Sigmoid colon (tissue), 7 donors: ENCODE results near the gene PJVK. TPM values are rescaled to one million over a fixed set of nuclear protein-coding genes. Genes with fewer than 3 reads are reported as not detected.

ENCODE experiments used
- DNase-seq: peaks from one replicate; pipeline ENCODE4 v3.0.0-alpha.2; 2019
- H3K27ac ChIP-seq, 4 donors: fragments of 200-600 bp; sonication (generic); one replicate each; pipeline ENCODE4 v1.5.1; 2016 to 2019; ENCODE audit warnings: mild to moderate bottlenecking in 1 of 4
- H3K27me3 ChIP-seq, 3 donors: fragments of 200-600 bp; sonication (generic); one replicate each; pipeline ENCODE4 v1.5.1; 2019; ENCODE audit warnings: mild to moderate bottlenecking in 1 of 3
- H3K36me3 ChIP-seq, 4 donors: fragments of 200-600 bp; sonication (generic); one replicate each; pipeline ENCODE4 v1.5.1; 2016 to 2019
- H3K4me1 ChIP-seq, 4 donors: fragments of 200-600 bp; sonication (generic); one replicate each; pipeline ENCODE4 v1.5.1; 2017 to 2019
- H3K4me3 ChIP-seq, 4 donors: fragments of 200-600 bp; sonication (generic); one replicate each; pipeline ENCODE4 v1.5.1; 2017 to 2019; ENCODE audit warnings: mild to moderate bottlenecking in 2 of 4, moderate library complexity in 1 of 4
- H3K9me3 ChIP-seq, 4 donors: fragments of 200-600 bp in 3 of 4; sonication (generic) in 3 of 4; one replicate each; pipeline versions ENCODE4 v1.5.1 to v1.6.1; 2013 to 2019
- CTCF ChIP-seq, 4 experiments: fragments of 450-650 bp in 3 of 4; fragments of 200-600 bp in 1 of 4; IDR thresholded peaks; one replicate each; pipeline ENCODE4 v1.5.1; 2016 to 2019; ENCODE audit warnings: antibody characterized with exemption in 4 of 4, mild to moderate bottlenecking in 3 of 4, moderate library complexity in 2 of 4
- EP300 ChIP-seq, 4 donors: sonication (generic); formaldehyde crosslinking; IDR thresholded peaks; one replicate each; pipeline ENCODE4 v1.6.1; 2017; ENCODE audit warnings: antibody characterized with exemption in 4 of 4
- POLR2A ChIP-seq, 2 donors: fragments of 450-650 bp; IDR thresholded peaks; one replicate each; pipeline ENCODE4 v1.6.1; 2016; ENCODE audit warnings: antibody characterized with exemption in 2 of 2, mild to moderate bottlenecking in 2 of 2, moderate library complexity in 2 of 2
- POLR2AphosphoS5 ChIP-seq, 4 donors: sonication (generic); formaldehyde crosslinking; IDR thresholded peaks; one replicate each; pipeline ENCODE4 v1.6.1; 2017; ENCODE audit warnings: antibody characterized with exemption in 4 of 4
- WGBS, 2 donors: extraction: QIAGEN DNeasy Blood & Tissue Kit; methylation state at CpG; one replicate each; pipeline ENCODE4 v1.1.7; 2013; 5-methylcytosine and 5-hydroxymethylcytosine counted together
- intact Hi-C: fragments of 100-400 bp; cut with DNase I; formaldehyde crosslinking; loops from one replicate; pipeline ENCODE4 v1.15.1; 2023
- polyA plus RNA-seq, 3 donors: library from polyadenylated mRNA; stranded (reverse); fragments of 200-250 nt; gene quantifications; one replicate each; pipeline ENCODE4 v1.2.3, GENCODE V29; 2013
- total RNA-seq, 4 donors: library from RNA; depleted of rRNA; stranded (reverse); fragments of >200 nt; gene quantifications; one replicate each; pipeline ENCODE4 v1.1.0, GENCODE V29; 2016
- donor health status: healthy with polysubstance abuse.
- donor health status: Bipolar disorder and iron deficiency.
- donor health status: healthy.

The PJVK gene
- total and polyA plus RNA-seq, 7 donors: 0.85 to 8.3 (median 3.0) TPM; not detected in 2

GRCh38 chr2:178479758-178480226 lies 28.6 kb downstream of the PJVK start:
- peak; percentile 63 for DNase-seq
- Histone ChIP-seq H3K9me3 (no peaks in the 10 kb centered on the region), H3K36me3 (no peaks in the 10 kb centered on the region), H3K27ac (peak overlapping the region; percentile 88 to 95 (median 92)), H3K4me3 (peak overlapping the region; percentile 72 to 97 (median 91)), H3K4me1 (peaks cover 0 to 57% (median 50%) of the 10 kb centered on the region in 4 donors), H3K27me3 (no peaks in the 10 kb centered on the region)
- no peak for TF ChIP-seq POLR2A (IDR thresholded peaks at IDR 0.05)
- TF ChIP-seq EP300 (IDR thresholded peaks at IDR 0.05): peak in 1 of 4 donors; percentile 28
- WGBS, 2 donors: 23 to 30% methylated on average over 19 of the region's 19 CpGs
- intact Hi-C loops: loop anchor here (2.0 kb wide), 1 partner anchor 43 kb away; no protein-coding TSS in a partner anchor

DNA sequence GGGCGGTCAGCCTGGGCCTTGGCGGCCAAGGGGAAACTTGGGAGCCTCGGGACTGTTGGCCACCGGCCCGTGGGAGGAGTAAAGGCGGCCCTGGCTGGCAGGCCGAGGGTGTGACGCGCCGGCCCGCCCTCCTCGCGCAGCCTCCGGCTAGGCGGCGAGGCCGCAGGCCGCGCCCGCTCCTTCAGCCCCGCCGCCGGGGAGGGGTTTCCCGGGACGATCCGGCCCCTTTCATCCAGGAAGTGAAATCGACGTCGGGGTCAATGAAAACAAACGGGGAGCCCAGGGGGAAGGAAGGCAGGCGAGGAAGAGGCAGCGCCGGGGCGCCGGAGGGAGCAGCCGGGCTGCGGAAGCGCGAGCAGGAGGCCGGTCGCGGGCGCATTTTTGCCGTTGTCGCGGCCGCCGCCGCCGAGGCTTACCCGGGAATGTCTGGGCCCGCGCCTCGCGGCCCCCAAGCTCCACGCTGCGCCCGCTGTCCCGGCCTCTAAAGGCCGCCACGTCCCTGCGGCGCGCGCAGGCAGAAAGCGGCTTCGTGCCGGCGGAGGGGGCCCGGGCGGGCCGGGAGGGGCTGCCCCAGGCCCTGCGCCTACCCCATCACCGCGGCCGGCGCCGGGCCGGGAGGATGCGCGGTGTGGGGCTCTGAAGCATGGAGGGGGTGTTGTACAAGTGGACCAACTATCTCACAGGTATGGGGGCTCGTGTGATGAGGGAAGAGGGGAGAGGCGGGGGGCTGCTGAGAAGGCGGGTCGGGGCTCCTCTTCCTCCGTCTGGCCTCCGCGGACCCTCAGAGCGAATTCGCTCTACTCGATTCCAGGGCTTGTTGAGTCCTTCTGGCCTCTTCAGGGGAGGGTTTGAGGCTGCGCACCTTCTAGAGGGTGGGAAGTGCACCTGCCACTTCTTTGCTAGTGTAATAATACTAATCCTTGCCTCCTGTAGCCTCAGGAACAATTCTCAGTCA lies 29.3 kb downstream of the PJVK start, which contains the start of gene PLEKHA3:
PLEKHA3 (plus strand) TSS at position 231 of the 955 bp plus-strand sequence; CDS start at position 644, 413 bp downstream.
- Histone ChIP-seq H3K27ac (peak within 1 kb of the TSS; percentile 88 to 95 (median 92)), H3K9me3 (no peaks in the 10 kb centered on the region), H3K4me3 (peak within 1 kb of the TSS; percentile 72 to 97 (median 91)), H3K36me3 (no peaks in the 10 kb centered on the region), H3K4me1 (peaks cover 0 to 62% (median 56%) of the 10 kb centered on the region in 4 donors), H3K27me3 (no peaks in the 10 kb centered on the region)
- intact Hi-C loops: loop anchor here (2.0 kb wide), 1 partner anchor 42 kb away; no protein-coding TSS in a partner anchor
- peak; percentile 99 for DNase-seq
- TF ChIP-seq EP300 (IDR thresholded peaks at IDR 0.05): peak in 1 of 4 donors; percentile 21
- peak; percentile 63 to 91 (median 85) for TF ChIP-seq POLR2AphosphoS5 (IDR thresholded peaks at IDR 0.05)
- TF ChIP-seq CTCF (IDR thresholded peaks at IDR 0.05): no peak
- peak; percentile 22 to 74 for TF ChIP-seq POLR2A (IDR thresholded peaks at IDR 0.05)
- 0 to 1% methylated on average over 92 of the region's 92 CpGs for WGBS, 2 donors

- Histone ChIP-seq H3K4me3 (no peak overlapping the region), H3K4me1 (peaks cover 0 to 56% (median 53%) of the 10 kb centered on the region in 4 donors), H3K27ac (no peak overlapping the region), H3K36me3 (no peaks in the 10 kb centered on the region), H3K9me3 (no peaks in the 10 kb centered on the region), H3K27me3 (no peaks in the 10 kb centered on the region)
- TF ChIP-seq CTCF (IDR thresholded peaks at IDR 0.05): no peak
- no peak for TF ChIP-seq POLR2A (IDR thresholded peaks at IDR 0.05)
- no peak for TF ChIP-seq POLR2AphosphoS5 (IDR thresholded peaks at IDR 0.05)
- no peak for TF ChIP-seq EP300 (IDR thresholded peaks at IDR 0.05)
- WGBS, 2 donors: 78 to 82% methylated on average over 4 of the region's 4 CpGs
- intact Hi-C loops: no loop called here
- DNase-seq: no peak
Measured at GRCh38 chr2:178482437-178482836, 31.3 kb downstream of the PJVK start.

DNA sequence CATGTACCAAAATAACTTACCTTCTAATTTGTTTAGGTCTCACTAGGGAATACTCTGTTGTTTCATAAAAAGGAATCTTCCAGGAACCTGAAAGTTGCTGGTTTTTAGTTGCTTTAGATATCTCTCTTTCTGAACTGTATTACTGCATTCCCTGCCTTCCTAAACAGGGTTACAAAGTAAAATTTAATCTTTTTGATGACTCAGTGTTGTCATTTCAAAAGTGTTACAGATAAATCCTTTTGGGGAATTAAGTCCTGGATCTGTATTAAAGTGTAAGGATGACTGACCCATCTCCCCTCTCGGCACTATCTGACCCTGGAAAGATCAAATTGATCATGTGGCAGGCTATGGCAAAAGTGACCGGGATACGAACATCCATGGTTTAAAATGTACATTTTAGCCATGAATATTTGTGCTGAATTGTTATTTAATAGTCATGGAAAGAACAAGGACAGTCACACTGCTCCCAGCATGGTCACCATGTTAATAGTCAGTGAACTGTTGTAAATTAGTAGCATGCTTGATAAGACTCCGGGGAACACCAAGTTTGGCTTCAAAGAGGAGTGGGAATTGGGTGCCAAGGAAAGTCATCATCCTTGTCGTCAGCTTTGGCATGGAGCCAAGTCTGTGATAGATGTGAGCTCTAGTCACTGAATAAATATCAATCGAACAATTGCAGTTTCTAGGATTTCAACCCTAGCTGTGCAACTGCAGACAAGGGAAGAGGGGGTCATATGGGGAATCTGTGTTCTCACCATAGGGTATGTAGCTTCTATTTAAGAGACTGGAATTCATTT lies 33.3 kb downstream of the PJVK start:
- no peak for TF ChIP-seq POLR2A (IDR thresholded peaks at IDR 0.05)
- peaks cover 0 to 50% (median 44%) of the 10 kb centered on the region in 4 donors for H3K4me1 ChIP-seq
- H3K9me3 ChIP-seq: no peaks in the 10 kb centered on the region
- H3K27me3 ChIP-seq: no peaks in the 10 kb centered on the region
- 51 to 77% methylated on average over 6 of the region's 6 CpGs for WGBS, 2 donors
- no peak overlapping the region for H3K4me3 ChIP-seq
- intact Hi-C loops: no loop called here
- no peak overlapping the region for H3K27ac ChIP-seq
- H3K36me3 ChIP-seq: peaks cover 0 to 6% (median 0%) of the 10 kb centered on the region in 4 donors
- peak; percentile 61 for DNase-seq

DNA sequence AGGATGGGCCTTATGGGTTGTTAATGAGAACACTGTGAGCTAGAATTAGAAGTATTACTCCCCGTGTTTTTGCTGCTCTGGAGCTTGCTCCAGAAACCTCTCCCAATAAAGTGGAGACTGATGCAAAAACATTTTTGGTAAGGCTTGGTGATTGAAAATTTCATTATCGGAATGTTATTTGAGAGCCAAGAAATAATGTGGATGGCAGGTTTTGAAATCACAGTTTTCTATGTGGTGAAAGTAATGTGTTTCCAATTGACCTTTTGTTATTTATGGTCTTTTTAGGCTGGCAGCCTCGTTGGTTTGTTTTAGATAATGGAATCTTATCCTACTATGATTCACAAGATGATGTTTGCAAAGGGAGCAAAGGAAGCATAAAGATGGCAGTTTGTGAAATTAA lies 34.2 kb downstream of the PJVK start:
- H3K4me1 ChIP-seq: peaks cover 0 to 44% (median 39%) of the 10 kb centered on the region in 4 donors
- H3K36me3 ChIP-seq: peaks cover 0 to 15% (median 0%) of the 10 kb centered on the region in 4 donors
- DNase-seq: no peak
- no peaks in the 10 kb centered on the region for H3K27me3 ChIP-seq
- no peaks in the 10 kb centered on the region for H3K9me3 ChIP-seq
- no peak overlapping the region for H3K4me3 ChIP-seq
- WGBS, 2 donors: 69 to 85% methylated on average over 3 of the region's 3 CpGs
- intact Hi-C loops: no loop called here
- TF ChIP-seq POLR2A (IDR thresholded peaks at IDR 0.05) (no peak), POLR2AphosphoS5 (IDR thresholded peaks at IDR 0.05) (no peak), CTCF (IDR thresholded peaks at IDR 0.05) (no peak), EP300 (IDR thresholded peaks at IDR 0.05) (no peak)
- H3K27ac ChIP-seq: no peak overlapping the region
